HG02759 (cell line): ENCODE data around the gene ATRNL1.
"Not testable (repeated sequence)": the region's sequence is repeated elsewhere in the genome, so short reads cannot be mapped to it uniquely, and the experiment has no call there.

Source experiments
- ATAC-seq: cut with Tn5 transposase; IDR thresholded peaks from one replicate; pipeline ENCODE4 v1.9.1; 2021; ENCODE audit warnings: mild to moderate bottlenecking, moderate library complexity; ENCODE audit not compliant: unreplicated experiment

ATRNL1 gene

DNA sequence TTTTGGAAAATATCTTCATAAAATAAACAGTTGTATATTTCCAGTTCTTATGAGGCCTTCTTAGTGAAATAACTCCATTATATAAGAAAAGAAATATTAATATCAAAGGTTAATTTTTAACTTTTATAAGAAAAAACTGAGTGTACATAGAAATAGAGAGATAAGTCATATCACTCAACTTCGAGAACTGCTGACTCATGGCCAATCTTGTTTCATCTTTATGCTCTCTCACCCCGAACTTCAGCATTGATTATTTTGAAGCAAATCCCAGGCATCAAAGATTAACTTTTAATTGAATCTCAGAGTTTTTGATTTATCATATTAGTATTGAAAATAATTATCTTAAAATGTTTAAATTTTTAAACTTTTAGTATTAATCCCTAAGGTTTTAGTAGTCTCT, 652.8 kb downstream of the ATRNL1 start:
- ATAC-seq = no peak

DNA sequence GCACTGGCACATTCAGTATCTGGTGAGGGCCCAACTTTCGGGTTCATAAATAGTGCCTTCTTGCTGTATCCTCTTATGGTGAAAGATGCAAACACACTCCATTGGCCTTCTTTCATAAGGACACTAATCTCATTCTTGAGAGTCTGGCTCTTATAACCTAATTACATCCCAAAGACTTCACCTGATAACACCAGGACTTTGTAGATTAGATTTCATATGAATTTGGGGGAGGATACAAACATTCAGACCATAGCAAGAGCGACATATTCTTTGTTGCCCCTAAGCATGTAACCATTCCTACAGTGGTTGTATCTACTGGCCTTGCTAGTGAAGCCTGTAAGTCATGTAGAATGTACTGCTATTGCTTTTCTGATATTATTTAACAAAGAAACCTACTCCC, 654.6 kb downstream of the ATRNL1 start:
- no peak for ATAC-seq

DNA sequence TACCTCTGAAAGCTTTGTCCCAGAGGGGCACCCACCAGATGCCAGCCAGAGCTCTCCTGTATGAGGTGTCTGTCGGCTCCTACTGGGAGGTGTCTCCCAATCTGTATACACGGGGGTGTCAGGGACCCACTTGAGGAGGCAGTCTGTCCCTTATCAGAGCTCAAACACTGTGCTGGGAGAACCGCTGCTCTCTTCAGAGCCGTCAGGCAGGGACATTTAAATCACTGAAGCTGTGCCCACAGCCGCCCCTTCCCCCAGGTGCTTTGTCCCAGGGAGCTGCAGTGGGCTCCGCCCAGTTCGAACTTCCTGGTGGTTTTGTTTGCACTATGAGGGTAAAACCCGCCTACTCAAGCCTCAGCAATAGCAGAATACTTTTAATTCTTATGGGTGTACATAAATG, 665.3 kb downstream of the ATRNL1 start:
- ATAC-seq = not testable (repeated sequence)

DNA sequence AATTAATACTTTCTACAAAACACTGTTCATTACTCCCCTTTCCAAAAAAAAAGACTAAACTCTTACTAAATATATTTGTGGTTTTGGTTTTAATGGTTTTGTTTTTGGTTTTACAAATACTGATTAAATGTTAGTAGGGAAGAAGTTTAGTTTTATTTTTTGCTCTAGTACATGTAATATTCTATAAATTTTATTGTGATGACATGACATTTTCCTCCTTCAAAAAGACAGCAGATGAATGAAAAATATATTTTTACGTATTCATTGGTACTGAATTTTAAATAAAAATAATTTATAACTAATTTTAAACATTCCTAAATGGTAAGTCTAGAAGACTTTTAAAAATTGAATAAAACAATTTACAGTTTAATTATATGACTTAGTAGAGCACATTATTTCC, 667.0 kb downstream of the ATRNL1 start:
- no peak for ATAC-seq

DNA sequence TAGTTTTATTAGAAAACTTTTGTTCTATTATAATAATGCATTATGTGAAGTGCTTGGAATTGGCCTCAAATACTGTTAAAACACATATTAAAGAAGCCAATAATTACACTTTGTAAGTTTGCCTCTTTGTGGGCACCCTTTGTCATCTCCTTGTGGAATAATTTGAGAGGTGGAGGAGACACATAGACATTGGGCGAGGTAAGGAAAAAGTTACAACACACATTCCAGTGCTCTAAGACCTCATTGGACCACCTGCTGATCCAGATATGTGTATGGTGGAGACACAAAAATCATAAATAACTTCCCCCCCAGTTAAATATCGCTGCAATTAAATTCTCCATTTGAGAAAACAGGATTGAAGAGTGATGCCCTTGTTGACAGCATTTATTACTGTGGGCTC, 668.0 kb downstream of the ATRNL1 start:
- no peak for ATAC-seq

DNA sequence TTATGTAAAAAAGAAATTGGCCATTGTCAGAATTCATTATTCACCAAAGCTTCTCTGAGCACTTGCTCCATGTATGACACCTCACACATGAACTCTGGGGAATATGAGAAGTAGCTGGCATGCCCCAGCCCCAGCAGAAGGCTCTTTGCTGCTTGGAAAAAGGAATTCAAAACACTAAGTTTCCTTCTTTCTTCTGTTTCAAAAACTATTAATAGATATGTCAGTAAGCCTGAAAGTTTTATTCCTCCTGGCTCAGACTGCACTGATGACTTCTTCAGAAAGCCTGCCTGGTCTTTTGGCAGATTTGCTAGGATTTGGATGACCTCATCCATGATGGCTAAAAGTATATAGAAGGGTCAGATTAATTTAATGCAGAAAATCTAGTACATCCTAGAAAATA, 668.9 kb downstream of the ATRNL1 start:
- no peak for ATAC-seq

DNA sequence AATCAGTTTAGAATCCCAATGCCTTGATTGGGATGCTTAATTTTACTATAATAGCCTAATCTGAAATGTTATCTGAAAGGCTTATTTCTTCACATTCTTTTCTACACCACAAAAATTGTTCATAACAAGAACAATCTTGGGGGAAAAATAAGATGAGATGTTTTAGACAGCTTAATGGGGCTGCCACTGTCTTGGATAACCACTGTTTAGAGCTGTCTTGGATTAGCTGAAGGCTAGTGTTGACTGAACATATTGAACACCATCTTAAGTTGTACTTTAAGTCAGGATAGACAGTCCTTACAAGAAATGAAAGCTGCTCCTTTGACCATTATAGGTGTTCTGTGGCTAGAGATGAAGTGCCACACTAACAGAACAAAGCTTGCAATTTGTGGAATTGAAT, 678.6 kb downstream of the ATRNL1 start:
- no peak for ATAC-seq

DNA sequence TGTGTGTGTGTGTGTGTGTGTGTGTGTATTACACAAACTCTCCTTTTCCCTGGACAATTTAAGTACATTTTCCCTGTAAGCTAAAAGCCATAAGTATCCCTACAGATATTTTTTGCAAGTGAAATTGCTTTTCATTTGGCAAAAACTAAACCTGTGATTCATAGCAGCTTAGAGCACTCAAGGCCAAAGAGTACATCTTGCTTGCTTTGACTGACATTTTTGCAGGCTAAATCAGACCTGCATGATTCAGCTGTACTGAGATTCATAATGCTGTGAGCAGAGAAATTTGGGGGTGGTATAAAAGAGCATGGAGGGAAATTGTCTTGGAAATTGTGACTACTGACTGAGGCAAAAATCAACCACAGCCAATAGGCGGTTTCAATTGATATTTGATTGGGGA, 679.4 kb downstream of the ATRNL1 start:
- ATAC-seq = no peak

DNA sequence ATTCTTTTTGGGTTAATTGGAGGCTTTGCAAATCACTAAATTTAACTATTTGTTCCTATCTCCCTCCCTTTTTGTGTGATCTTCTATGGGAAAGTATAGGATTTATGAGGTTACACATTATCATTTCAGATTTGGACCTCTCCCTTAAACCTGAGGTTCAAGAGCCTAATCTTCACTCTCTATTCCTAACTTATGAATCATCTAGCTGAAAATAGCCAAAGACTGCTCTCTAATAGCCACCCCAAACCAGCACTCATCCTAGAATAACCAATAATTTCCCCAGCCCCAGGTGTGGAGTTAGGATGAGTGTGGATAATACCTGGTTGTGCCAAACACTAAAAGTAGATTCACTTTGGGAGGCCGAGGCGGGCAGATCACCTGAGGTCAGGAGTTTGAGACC, 680.7 kb downstream of the ATRNL1 start:
- ATAC-seq = no peak

DNA sequence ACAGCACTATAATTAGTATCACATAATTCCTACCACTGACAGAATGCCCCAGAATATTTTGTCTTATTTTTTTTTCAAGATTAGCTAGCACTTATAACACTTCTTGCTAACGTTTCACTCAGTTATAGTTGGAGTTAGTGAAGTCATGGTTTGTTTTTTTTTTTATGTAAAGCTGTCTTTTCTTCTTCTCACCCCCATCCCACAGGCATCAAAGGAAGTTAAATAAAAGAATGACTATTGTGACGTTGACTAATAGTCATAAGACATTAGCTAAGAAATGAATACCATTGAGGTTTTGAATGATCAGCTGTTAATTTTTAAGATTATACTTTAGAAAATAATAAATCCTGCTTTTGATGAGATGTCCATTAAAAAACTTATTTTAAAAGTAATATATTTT, 681.6 kb downstream of the ATRNL1 start:
- ATAC-seq = no peak

DNA sequence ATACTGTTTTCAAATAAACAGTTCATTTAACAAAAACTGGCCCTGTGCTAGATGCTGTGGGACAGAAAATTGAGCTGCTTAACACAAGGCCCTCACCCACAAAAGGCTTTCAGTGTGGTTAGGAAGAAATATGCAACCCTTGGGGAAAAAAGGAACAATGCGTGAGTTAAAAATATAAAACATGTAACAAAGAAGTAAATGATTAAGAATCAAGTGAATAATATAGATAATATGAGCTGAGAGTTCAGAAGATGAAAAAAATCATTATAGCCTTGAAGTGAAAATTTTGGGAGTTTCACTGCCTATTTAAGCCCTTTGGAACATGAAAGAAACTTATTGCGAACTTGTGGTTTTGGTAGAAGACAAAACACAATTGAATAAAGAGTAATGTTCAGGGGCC, 684.5 kb downstream of the ATRNL1 start:
- ATAC-seq = no peak

DNA sequence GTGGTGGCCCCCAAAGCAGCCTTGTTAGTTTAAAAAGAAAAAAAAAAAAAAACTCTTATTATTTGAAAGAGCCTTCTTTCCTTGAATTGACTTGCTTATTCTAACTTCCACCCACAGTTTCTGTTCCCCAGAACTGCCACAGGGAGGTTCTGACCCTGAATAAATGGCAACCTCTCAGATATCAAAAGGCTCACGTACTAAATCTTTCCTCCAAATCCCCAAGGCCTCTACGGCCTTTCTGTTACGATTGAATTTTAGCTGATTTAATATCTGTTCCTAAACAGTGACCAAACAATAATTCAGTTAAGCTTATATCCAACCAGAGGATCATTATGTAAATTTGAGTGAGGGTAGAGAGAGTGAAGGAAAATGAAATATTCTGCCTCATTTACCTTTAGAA, 697.1 kb downstream of the ATRNL1 start:
- no peak for ATAC-seq

DNA sequence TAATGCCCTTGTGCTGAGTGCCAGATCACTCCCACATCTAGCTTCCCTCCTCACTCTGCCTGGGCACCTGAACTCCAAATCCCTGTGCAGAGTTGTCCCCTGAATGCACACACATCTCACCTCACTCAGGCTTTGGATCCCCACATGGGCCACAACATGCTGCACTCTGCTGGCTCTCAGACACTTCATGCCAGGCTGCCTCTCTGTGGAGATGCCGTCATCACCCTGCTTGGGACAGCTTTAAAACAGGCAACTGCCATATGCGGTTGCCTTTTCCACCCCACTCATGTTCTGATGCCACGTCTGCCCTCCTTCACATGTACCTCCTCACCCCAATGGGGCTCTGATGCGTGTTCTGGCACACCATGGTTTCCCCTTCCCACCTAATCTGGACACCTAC, 702.8 kb downstream of the ATRNL1 start:
- ATAC-seq = no peak

DNA sequence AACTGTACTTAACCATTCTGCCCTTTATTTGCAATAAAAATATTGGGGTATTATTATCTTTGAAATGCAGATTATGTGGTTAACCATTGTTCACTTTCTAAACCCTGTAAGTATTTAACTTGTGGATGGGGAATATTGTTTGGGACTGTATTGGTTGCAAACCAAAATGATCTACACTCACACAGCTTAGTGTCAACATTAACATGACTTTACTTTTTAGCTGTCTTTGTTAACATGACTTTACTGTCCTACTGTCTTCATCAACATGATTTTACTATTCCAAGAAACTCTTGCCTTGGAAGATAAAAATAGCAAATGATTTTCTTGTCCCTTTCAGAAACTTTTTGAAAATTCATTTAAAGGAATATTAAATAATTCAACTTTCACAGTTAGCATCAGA, 708.3 kb downstream of the ATRNL1 start:
- no peak for ATAC-seq

DNA sequence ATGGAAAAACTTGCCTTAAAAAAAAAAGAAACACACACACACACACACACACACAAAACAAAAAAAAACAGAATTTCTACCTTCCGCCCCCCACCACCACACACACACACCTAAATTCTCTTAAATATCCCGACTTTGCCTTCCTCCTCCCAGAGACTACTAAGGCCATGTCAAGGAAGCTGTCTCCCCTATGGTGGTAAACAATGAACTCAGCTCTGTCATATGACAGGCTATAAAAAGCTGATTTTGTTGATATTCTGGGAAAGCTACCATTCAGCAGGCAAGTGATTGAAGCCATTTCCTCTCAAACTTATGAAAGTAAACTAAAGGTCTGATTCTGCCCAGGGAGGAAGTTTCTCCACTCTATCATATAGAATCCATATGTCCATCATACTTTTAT, 708.8 kb downstream of the ATRNL1 start:
- no peak for ATAC-seq

DNA sequence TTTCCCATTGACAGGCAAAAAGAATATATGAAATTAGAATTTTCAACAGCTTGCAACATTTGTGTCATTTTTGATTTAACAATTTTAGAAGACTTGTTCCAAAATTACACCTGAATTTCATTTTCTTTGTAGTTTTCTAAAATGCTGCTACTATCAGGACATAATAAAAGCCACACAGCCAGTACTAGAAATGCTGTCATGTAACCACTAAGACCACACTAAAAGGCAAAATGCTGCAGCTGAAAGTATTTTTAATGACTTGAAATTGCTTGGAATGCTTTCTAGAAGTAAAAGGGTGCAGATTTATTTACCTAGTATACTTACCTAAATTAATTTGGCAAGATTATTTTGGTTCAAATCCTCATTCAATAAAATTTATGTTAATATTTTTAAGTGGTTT, 709.7 kb downstream of the ATRNL1 start:
- ATAC-seq = no peak

DNA sequence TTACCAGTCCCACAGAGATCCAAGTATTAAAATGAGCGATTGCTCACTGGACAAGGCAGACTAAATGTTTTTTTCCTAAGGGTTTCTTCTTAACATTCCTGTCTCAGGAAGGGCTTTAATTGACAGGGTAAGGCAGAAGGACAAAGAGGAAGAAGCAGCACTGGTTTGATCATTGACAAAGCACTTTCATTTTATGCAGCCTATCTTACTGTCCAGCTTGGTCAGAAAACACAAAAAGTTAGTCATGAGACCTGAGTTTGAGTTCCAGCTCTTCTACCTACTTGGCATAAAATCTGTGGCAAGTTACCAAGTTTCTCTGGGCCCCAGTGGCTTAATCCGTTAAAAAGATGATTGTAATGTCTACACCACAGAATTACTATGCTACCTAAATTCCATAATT, 721.4 kb downstream of the ATRNL1 start:
- no peak for ATAC-seq

DNA sequence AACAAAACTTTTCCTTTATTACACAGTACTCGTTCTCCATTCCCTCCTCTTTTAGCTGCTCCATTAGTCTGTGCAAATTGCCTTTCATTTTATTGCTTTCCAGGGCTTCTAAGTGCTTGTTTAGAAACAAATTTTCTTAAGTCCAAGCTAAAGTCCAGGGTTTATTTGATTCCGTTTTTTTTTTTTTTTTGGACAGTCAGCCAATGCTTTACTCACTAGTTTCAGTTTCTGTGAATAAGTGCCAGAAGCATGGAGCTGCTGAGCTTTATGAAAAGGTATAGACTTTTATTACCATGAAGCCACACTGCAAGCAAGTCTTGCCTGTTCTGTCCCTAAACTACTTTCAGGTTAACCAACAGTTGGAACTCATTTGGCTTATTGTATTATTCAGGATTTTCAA, 724.8 kb downstream of the ATRNL1 start:
- no peak for ATAC-seq

DNA sequence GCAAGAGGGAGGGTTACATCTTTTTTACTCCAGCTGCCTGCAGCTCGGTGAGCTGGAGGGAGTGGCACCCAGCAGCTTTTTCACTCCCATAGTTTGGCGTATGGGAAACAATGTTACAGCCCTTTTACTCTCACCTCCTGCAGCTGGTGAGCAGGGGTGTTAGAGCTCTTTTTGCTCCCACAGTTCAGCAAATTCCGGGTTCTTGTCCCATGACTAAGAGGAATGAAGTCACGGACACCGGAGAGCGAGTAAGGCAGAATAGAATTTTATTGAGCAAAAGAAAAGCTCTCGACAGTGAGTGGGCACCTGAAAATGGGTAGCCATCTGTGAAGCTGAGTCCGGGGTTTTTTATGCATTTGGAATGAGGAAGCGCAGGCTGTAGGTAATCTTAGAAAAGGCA, 733.2 kb downstream of the ATRNL1 start:
- ATAC-seq = no peak

DNA sequence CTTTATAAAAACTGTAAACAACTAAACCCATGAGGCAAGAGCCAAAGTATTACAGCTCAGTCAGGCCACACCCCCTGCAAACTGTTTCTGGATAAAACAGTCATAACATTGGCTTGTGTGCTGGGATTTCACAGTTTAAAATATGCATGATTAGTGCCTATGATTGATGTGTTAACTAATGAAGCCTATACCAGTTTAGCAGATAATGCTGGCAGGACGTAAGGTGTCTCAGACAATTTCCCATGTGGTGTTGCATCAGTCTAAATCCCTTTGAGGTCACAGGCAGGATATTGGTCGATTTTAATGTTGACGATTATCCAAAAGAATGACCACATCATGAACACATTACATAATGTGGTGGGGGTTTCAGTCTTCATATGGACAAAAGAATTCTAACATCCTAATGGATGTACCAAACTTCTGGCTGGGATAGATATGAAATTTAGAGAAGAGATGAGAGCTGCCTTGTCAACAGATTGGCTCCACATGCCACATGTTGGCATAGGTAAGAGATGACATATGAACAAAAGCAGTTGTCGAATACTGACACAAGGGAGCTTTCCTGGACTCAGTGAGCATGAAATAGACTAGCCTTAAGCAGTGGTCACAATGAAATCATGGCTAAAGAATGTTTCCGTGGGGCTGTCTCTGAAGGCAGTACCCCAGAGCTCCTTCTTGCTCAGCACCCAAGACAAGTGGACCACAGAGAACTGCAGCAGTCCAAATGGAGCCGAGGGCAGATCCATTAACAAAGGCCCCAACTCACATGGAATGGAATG, 734.3 kb downstream of the ATRNL1 start:
- ATAC-seq = no peak

DNA sequence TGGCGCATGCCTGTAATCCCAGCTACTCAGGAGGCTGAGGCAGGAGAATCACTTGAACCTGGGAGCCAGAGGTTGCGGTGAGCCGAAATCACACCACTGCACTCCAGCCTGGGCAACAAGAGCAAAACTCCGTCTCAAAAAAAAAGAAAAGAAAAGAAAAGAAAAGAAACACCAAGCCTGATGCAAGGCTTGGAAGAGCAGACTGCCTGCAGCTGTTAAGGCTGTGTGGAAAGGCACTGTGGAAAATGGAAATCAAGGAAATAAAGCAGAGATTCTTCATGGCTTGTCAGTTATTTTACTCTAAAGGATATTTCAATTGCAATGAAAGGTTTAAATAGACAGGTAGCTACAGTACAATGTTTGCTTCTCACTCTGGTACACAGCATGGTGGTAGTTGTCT, 735.0 kb downstream of the ATRNL1 start:
- not testable (repeated sequence) for ATAC-seq

DNA sequence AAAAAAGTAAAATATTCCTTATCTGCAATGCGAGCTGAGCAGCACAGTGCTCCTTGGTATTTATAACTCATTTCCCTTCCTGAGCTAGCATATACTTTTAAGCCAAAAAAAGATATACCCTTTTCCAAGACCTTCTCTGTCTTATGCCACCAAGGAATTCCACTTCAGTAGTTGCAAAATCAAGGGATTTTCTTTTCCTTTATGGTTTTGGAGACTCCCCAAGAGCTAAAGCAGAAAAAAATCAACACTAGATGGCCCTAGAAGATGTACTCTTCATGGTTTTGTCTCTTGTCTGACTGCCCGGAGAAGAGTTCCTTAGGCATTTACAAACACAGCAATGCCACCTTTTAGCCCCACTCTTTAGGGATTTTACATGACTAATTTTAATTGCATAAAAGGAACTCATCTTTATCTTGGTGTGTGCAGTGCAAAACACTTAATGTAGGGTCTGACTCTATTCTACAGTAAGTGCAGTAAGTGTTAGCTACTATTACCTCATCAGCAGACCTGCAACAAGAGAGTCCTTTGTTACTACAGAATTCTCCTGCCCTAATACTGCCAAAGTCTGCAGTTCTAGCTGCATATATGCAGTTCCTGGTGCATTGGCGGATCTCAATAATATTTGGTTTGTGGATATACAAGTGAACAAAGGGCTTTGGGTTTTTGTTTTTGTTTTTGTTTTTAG, 736.5 kb downstream of the ATRNL1 start:
- no peak for ATAC-seq
